CD4-positive, alpha-beta T cell treated with Interleukin-4 for 4 hours (primary cell): ENCODE data around the gene YJU2.

ENCODE experiments used
- DNase-seq: peaks from one replicate; pipeline ENCODE4 v3.0.0-alpha.2; 2020

The YJU2 gene

DNA sequence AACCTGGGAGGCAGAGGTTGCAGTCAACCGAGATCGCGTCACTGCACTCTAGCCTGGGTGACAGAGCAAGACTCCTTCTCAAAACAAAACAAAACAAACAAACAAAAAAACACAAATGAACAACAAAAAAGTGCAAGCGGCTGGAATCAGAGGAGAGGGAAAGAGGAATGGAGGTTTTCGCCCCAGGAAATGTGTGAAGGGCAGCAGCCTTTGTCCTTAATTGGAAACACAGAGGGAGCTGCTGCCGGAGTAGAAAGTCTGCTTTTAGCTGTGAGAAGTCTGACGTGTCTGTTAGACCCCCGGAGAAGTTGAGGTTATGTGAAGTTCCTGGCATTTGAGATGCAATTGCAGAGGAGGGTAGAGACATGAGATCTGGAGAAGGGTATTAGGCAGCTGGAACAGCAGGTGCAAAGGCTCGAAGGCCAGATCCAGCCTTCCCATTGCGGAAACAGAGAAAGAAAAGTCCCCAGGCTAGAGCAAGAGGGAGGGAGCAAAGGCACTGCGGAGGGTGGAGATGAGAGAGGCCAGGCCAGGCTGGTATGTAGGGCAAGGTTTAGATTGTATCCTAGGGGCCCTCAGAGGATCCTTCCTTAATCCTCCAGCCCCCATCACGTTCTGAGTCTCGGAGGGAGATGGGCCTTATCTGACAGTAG, 54.8 kb downstream of the YJU2 start:
- DNase-seq = no peak

DNA sequence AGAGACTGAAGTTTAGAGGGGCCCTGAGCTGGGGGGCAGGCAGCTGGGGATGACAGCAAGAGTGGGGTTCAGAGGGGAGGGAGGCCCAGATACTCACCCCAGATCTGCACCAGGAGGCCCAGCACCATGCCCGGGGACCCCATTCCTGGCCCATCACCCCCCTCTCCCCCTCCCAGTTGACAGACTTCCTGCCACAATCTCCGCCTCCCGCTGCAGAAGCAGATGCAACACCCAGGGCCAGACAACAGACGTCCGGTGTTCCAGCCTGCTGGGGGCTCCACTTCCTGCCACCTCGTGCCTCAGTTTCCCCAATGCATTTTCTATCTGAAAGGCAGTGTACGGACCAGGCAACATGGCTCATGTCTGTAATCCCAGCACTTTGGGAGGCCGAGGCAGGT, 55.4 kb downstream of the YJU2 start, which contains the start of gene TMIGD2:
Gene TMIGD2, minus strand, starts transcription at position 147 of the 398 bp plus-strand sequence. Its CDS starts 4 bp downstream, at position 143.
- no peak for DNase-seq

DNA sequence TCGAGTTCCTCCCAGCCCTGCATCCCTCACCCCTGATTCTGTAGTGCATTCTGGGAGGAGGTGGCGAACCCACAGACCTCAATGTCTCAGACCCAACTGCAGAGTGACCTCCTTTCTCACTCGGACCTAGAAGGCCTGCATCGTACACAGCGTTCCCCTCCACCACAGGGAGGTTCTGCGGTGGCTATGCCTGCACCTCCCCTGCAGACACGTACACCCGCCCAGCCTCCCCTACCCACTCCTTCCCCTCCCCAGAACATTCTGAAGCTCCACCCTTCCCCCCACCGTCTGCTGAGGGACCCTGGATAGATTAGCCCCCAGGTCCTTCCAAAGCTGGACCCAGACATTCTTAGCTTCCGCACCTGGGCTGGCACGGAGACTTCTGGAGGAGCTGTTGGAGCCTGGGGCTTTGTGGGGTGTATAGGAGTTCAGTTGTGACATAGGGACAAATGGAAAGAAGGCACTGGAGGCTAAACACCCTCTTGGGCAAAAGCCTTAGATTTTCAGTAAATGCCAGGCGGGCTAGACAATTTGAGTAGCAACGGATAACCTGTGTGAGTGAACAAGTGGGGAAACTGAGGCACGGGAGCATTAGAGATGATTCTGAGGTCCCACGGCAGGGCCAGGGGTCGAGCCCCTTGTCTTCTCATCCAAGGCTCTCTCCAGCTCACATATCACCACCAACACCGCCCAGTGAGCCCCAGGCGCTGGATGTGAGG, 57.1 kb downstream of the YJU2 start:
- no peak for DNase-seq

DNA sequence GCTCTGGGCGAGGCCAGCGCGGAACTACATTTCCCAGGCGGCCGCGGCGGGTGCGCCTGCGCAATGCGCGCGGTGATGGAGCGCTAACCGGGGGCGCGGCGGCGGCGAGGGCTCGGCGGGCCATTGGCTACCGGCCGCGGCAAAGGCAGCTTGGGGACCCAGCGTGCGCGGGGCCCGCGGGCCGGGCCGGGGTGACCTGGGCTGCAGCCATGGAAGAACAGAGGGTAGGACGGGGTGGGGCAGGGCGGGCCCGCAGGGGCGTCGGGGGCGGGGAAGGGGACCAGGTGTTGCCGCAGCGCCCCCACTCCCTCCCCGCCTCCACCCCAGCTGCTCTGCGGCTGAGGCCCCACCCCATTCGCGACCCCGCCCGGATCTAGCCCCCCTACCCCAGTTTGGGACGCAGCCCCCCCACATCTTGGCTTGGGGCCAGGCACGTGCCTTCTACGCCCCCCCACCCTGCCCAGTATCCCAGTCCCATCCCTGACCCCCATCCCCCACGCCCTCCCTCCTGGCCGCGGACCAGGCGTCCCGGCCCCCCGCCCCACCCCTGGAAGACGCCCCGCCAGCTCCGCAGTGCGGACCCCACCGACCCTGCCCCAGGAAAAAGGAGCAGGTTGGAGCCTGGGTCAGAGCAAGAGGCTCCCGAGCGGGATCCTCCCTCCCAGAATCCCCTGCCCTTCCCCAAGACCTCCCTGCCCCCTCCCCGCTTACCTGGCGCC, 57.8 kb downstream of the YJU2 start, which contains the start of gene FSD1:
Gene FSD1, plus strand, starts transcription at position 61 of the 719 bp plus-strand sequence. Its CDS starts 149 bp downstream, at position 210.
- DNase-seq = peak; percentile 37

- no peak for DNase-seq
These were observed 58.4 kb downstream of the YJU2 start for GRCh38 chr19:4305257-4305612.

DNA sequence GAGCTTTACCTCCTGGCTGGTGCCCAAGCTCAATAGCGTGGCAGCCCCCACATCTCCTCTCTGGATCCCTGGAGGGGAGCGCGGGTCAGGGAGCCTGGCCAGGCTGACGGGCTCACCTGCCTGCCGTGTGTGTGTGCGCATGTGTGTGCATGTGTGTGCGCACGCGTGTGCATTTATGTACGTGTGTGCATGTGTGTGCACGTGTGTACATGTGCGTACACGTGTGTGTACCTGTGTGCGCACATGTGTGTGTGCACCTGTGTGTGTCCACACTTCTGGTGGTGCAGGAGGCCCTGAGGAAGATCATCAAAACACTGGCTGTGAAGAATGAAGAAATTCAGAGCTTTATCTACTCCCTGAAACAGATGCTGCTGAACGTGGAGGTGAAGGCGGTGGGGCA, 58.8 kb downstream of the YJU2 start:
- DNase-seq = no peak

- DNase-seq = no peak
These were observed 63.6 kb downstream of the YJU2 start for GRCh38 chr19:4310247-4311121.

- no peak for DNase-seq
These were observed 67.1 kb downstream of the YJU2 start for GRCh38 chr19:4313847-4314490.

DNA sequence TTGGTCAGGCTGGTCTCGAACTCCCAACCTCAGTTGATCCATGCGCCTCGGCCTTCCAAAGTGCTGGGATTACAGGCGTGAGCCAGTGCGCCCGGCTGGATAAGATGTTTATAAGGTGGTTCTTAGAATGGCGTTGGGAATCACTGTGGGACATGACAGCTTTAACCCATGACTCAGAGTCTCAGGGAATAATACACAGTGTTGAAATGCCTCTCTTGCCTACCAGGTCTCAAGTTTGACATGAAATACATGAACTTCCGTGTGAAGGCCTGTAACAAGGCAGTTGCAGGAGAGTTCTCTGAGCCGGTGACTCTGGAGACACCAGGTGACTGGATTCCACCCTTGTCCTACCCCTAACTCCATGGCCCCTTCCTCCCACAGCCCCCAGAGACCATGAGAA, 70.1 kb downstream of the YJU2 start:
- DNase-seq = no peak

DNA sequence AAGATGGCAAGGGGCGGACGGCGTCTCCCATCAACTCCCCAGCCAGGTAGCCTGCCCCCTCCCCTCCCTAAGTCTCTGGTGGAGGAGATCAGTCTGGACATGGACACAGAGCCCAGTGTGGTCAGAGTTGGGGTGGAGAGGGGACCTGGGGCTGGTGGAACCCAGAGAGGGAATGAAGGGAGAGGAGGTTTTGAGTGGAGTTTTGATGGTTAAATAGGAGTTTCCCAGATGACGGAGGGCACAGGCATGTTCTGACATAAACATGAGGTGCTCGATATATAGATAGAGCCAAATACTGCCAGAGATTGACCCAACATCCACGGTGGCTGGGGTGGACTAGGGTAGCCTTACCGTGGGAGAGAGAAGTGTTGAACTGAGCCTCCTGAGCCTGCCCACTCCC, 71.6 kb downstream of the YJU2 start:
- no peak for DNase-seq
